Bone marrow (tissue), 2 donors: ENCODE measurements around the gene MILR1.
"Not testable (repeated sequence)": the region's sequence is repeated elsewhere in the genome, so short reads cannot be mapped to it uniquely, and the experiment has no call there.

ENCODE experiments used
- DNase-seq, 2 donors: peaks; one replicate each; lab custom pipeline; 2025; lab: John Stamatoyannopoulos, UW

MILR1 gene

GRCh38 chr17:64470625-64471024 is 21.7 kb downstream of the MILR1 start:
- DNase-seq = no peak

- DNase-seq = no peak
These were observed 22.5 kb downstream of the MILR1 start for GRCh38 chr17:64471440-64471839.

- no peak for DNase-seq
These were observed 23.6 kb downstream of the MILR1 start for GRCh38 chr17:64472564-64472963.

- no peak for DNase-seq
These were observed 28.9 kb downstream of the MILR1 start for GRCh38 chr17:64477849-64478248.

GRCh38 chr17:64480951-64481350 is 32.0 kb downstream of the MILR1 start:
- DNase-seq = no peak

- no peak for DNase-seq
These were observed 35.5 kb downstream of the MILR1 start for GRCh38 chr17:64484380-64484779.

GRCh38 chr17:64488301-64488700 is 39.4 kb downstream of the MILR1 start:
- no peak for DNase-seq

- peak in 1 of 2 donors; percentile 66 for DNase-seq
These were observed 42.3 kb downstream of the MILR1 start for GRCh38 chr17:64491034-64491860.

GRCh38 chr17:64491994-64492393 is 43.1 kb downstream of the MILR1 start:
- DNase-seq = no peak

GRCh38 chr17:64492481-64493109 is 43.7 kb downstream of the MILR1 start:
- no peak for DNase-seq

GRCh38 chr17:64494121-64494520 is 45.2 kb downstream of the MILR1 start:
- DNase-seq = no peak

- not testable (repeated sequence) for DNase-seq
These were observed 46.4 kb downstream of the MILR1 start for GRCh38 chr17:64495300-64495699.

GRCh38 chr17:64496348-64496785 is 47.5 kb downstream of the MILR1 start:
- DNase-seq = no peak

GRCh38 chr17:64496786-64497564 is 48.1 kb downstream of the MILR1 start, which contains the start of gene POLG2:
TSS of gene POLG2 (minus strand) at chr17:64497054. CDS start at chr17:64496968, 86 bp downstream.
- DNase-seq = peak; percentile 82

- DNase-seq = no peak
These were observed 48.7 kb downstream of the MILR1 start for GRCh38 chr17:64497565-64498035.

GRCh38 chr17:64498308-64499203 is 49.6 kb downstream of the MILR1 start:
- no peak for DNase-seq

- no peak for DNase-seq
These were observed 51.0 kb downstream of the MILR1 start for GRCh38 chr17:64499805-64500486.

- DNase-seq = no peak
These were observed 51.6 kb downstream of the MILR1 start for GRCh38 chr17:64500487-64500859.

GRCh38 chr17:64500862-64501765 is 52.2 kb downstream of the MILR1 start:
- DNase-seq = no peak

GRCh38 chr17:64502021-64502420 is 53.1 kb downstream of the MILR1 start:
- no peak for DNase-seq
